Endothelial cell of umbilical vein (primary cell): ENCODE measurements around the gene KCNQ5. TPM values are rescaled to one million over a fixed set of nuclear protein-coding genes. Genes with fewer than 3 reads are reported as not detected.

Experiments used
- BruUV-seq: library from RNA; stranded (reverse); fragments of 400-500 nt; replicated peaks from 2 replicates; lab custom pipeline; 2021; lab: Mats Ljungman, UMichigan
- CTCF ChIA-PET: fragments of 300-600, 350-600 bp; sonication (Branson Sonifier 250); formaldehyde crosslinking; loops from one replicate; lab custom pipeline; 2021; ENCODE audit warnings: antibody characterized with exemption, inconsistent platforms; lab: Charles Lee
- POLR2A ChIA-PET: fragments of 300-600, 350-600 bp; sonication (Branson Sonifier 250); formaldehyde crosslinking; loops from one replicate; lab custom pipeline; 2021; ENCODE audit warnings: antibody characterized with exemption, inconsistent platforms; lab: Charles Lee
- DNase-seq: peaks from one replicate; pipeline ENCODE4 v3.0.0-alpha.2; 2011; ENCODE audit warnings: low read depth, low spot score
- FAIRE-seq: peaks from 2 replicates; lab custom pipeline; 2011; peaks lifted over from hg19 to GRCh38; lab: Jason Lieb, UNC
- H2AFZ ChIP-seq: 2 replicates; pipeline ENCODE4 v1.6.0; 2012; ENCODE audit warnings: low read depth, low read length, control low read depth, inconsistent platforms
- H3K27ac ChIP-seq: 2 replicates; pipeline ENCODE4 v1.5.1; 2011; ENCODE audit warnings: low read depth, mild to moderate bottlenecking, control low read depth, low read length, moderate library complexity; ENCODE audit not compliant: insufficient read depth
- H3K27me3 ChIP-seq, 2 experiments: 2 replicates each; pipeline versions ENCODE4 v1.6.0 to v1.6.1; 2011; ENCODE audit warnings: low read length in 2 of 2, mixed read lengths in 1 of 2; ENCODE audit not compliant: control insufficient read depth in 2 of 2, insufficient read depth in 2 of 2
- H3K36me3 ChIP-seq, 2 experiments: 2 replicates in 1 of 2; 3 replicates in 1 of 2; pipeline ENCODE4 v1.5.1; 2011; ENCODE audit warnings: low read length in 2 of 2, mild to moderate bottlenecking in 1 of 2, moderate library complexity in 1 of 2; ENCODE audit not compliant: control insufficient read depth in 2 of 2, insufficient read depth in 2 of 2; ENCODE audit errors: extremely low read depth in 1 of 2
- H3K4me1 ChIP-seq: 3 replicates; pipeline ENCODE4 v1.5.1; 2011; ENCODE audit warnings: mild to moderate bottlenecking, low read length; ENCODE audit not compliant: control insufficient read depth, insufficient read depth; ENCODE audit errors: extremely low read depth
- H3K4me2 ChIP-seq: 2 replicates; pipeline ENCODE4 v1.6.1; 2011; ENCODE audit warnings: low read length, control low read depth, mixed read lengths; ENCODE audit not compliant: insufficient read depth
- H3K4me3 ChIP-seq, 3 experiments: fragments of 200-600 bp in 1 of 3; sonication (generic), shearing (Covaris generic) in 1 of 3; replicated peaks in 1 of 3; 2 replicates each; pipeline ENCODE4 v1.5.1; 2011 to 2016; ENCODE audit warnings: control low read depth in 3 of 3, low read length in 3 of 3, mild to moderate bottlenecking in 2 of 3, inconsistent platforms in 1 of 3, low read depth in 1 of 3, moderate library complexity in 1 of 3; ENCODE audit not compliant: insufficient read depth in 1 of 3
- H3K79me2 ChIP-seq: 2 replicates; pipeline ENCODE4 v1.6.0; 2012; ENCODE audit warnings: low read length, inconsistent platforms; ENCODE audit not compliant: control insufficient read depth, insufficient read depth
- H3K9ac ChIP-seq: replicated peaks from 2 replicates; pipeline ENCODE3; 2011; ENCODE audit warnings: low read length, control low read depth; ENCODE audit not compliant: insufficient read depth; ENCODE audit errors: extremely low read depth
- H3K9me1 ChIP-seq: replicated peaks from 3 replicates; pipeline ENCODE4 v1.6.0; 2011; ENCODE audit warnings: mild to moderate bottlenecking, low read length; ENCODE audit not compliant: control insufficient read depth, insufficient read depth; ENCODE audit errors: extremely low read depth
- H3K9me3 ChIP-seq: replicated peaks from 2 replicates; pipeline ENCODE4 v1.5.1; 2012; ENCODE audit warnings: low read length, inconsistent platforms; ENCODE audit not compliant: control insufficient read depth, insufficient read depth
- H4K20me1 ChIP-seq: replicated peaks from 2 replicates; pipeline ENCODE3; 2011; ENCODE audit warnings: mild to moderate bottlenecking, low read length; ENCODE audit not compliant: control insufficient read depth, insufficient read depth; ENCODE audit errors: extremely low read depth
- CTCF ChIP-seq, 2 donors: IDR thresholded peaks; 1 replicate in 1 of 2; 2 replicates in 1 of 2; pipeline ENCODE4 v1.5.1; 2011; ENCODE audit warnings: low read length in 2 of 2, mild to moderate bottlenecking in 2 of 2, moderate library complexity in 2 of 2, control low read depth in 1 of 2, inconsistent platforms in 1 of 2, low read depth in 1 of 2; ENCODE audit not compliant: insufficient read depth in 1 of 2; ENCODE audit errors: extremely low read depth in 1 of 2
- EZH2 ChIP-seq: IDR thresholded peaks from 2 replicates; pipeline ENCODE4 v1.6.1; 2012; ENCODE audit warnings: borderline replicate concordance, low read depth, mild to moderate bottlenecking, moderate library complexity, low read length, inconsistent platforms; ENCODE audit not compliant: severe bottlenecking
- FOS ChIP-seq: IDR thresholded peaks from 2 replicates; pipeline ENCODE4 v1.6.1; 2011; ENCODE audit warnings: mild to moderate bottlenecking, low read length, moderate library complexity, borderline replicate concordance; ENCODE audit not compliant: insufficient read depth
- GATA2 ChIP-seq: IDR thresholded peaks from 2 replicates; pipeline ENCODE4 v1.7.0; 2011; ENCODE audit warnings: low read depth, mild to moderate bottlenecking, moderate library complexity, mixed read lengths, low read length; ENCODE audit not compliant: insufficient read length, insufficient read depth
- JUN ChIP-seq: IDR thresholded peaks from 2 replicates; pipeline ENCODE4 v1.6.1; 2011; ENCODE audit warnings: borderline replicate concordance, low read depth; ENCODE audit not compliant: insufficient read length, insufficient read depth
- MYC ChIP-seq: IDR thresholded peaks from one replicate; pipeline ENCODE4 v1.6.1; 2011; ENCODE audit warnings: mild to moderate bottlenecking, low read depth, low read length
- POLR2A ChIP-seq: IDR thresholded peaks from 2 replicates; pipeline ENCODE4 v1.6.1; 2012; ENCODE audit warnings: low read depth, mild to moderate bottlenecking, control low read depth, low read length
- POLR2AphosphoS5 ChIP-seq: IDR thresholded peaks from 2 replicates; pipeline ENCODE4 v1.6.1; 2012; ENCODE audit warnings: low read depth, mild to moderate bottlenecking, control low read depth, low read length, moderate library complexity; ENCODE audit not compliant: insufficient read depth
- dilution Hi-C: fragments of 300-500 bp; cut with MboI; formaldehyde crosslinking; loops from one replicate; pipeline ENCODE4 v1.15.0; 2019; ENCODE audit warnings: low sequenced_read_pairs; ENCODE audit not compliant: extremely low pct_ligation_motif_present
- intact Hi-C: fragments of 100-400 bp; cut with micrococcal nuclease; formaldehyde crosslinking; loops from one replicate; pipeline ENCODE4 v1.10.0; 2022
- polyA plus RNA-seq, 4 experiments: library from polyadenylated mRNA; depleted of rRNA in 3 of 4; stranded (reverse) in 3 of 4; unstranded in 1 of 4; fragments of >200 nt; gene quantifications; 2 replicates each; pipeline versions ENCODE4 v1.2.1 to v1.2.3, GENCODE V29; 2011 to 2012; ENCODE audit warnings: missing spikeins in 1 of 4
- total RNA-seq: library from RNA; stranded (reverse); gene quantifications from 2 replicates; pipeline ENCODE4 v1.2.3, GENCODE V29; 2021
- TF ChIP-seq, protein P1 (sequence below): IDR thresholded peaks from 2 replicates; pipeline ENCODE4 v1.6.1; 2011; ENCODE audit not compliant: insufficient read depth, insufficient read length

Gene KCNQ5
- total and polyA plus RNA-seq, 2 donors (not counting 3 experiments of a cell fraction or from before 2014, with no cell fraction given): 0.22 TPM; not detected in 1

- Histone ChIP-seq H4K20me1 (no peaks in the 10 kb centered on the region), H3K9me3 (no peaks in the 10 kb centered on the region), H3K27ac (no peak overlapping the region), H3K27me3 (peaks cover 0 to 1% of the 10 kb centered on the region in 2 experiments), H3K9ac (no peak overlapping the region), H3K79me2 (no peaks in the 10 kb centered on the region), H2AFZ (no peak overlapping the region), H3K36me3 (no peaks in the 10 kb centered on the region), H3K4me1 (no peaks in the 10 kb centered on the region), H3K4me2 (no peak overlapping the region), H3K4me3 (no peak overlapping the region), H3K9me1 (no peaks in the 10 kb centered on the region)
- DNase-seq (no peak), FAIRE-seq (no peak)
- ChIA-PET POLR2A (no interaction called here), CTCF (no interaction called here)
- dilution Hi-C loops: no loop called here
- intact Hi-C loops: no loop called here
- TF ChIP-seq POLR2A: no peak
- TF ChIP-seq, protein P1, sequence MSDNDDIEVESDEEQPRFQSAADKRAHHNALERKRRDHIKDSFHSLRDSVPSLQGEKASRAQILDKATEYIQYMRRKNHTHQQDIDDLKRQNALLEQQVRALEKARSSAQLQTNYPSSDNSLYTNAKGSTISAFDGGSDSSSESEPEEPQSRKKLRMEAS: no peak
- no peak for TF ChIP-seq JUN
- TF ChIP-seq CTCF (IDR thresholded peaks at IDR 0.05; ENCODE audit: extremely low read depth in 1 of 2, insufficient read depth in 1 of 2, low read depth in 1 of 2, low read length in 2 of 2): no peak
- no peak for TF ChIP-seq MYC
- TF ChIP-seq FOS: no peak
- no peak for TF ChIP-seq GATA2
- TF ChIP-seq POLR2AphosphoS5: no peak
- no peak for TF ChIP-seq EZH2
- BruUV-seq: no TSS peak
Observed at GRCh38 chr6:72647489-72647888, 25.6 kb downstream of the KCNQ5 start.
